ENCODE data around the gene ARPC5L. TPM values are rescaled to one million over a fixed set of nuclear protein-coding genes. Genes with fewer than 3 reads are reported as not detected.

Gene ARPC5L
- total and polyA plus RNA-seq, 2 experiments from 2014 or later, result 35.9 to 87.3 TPM

DNA sequence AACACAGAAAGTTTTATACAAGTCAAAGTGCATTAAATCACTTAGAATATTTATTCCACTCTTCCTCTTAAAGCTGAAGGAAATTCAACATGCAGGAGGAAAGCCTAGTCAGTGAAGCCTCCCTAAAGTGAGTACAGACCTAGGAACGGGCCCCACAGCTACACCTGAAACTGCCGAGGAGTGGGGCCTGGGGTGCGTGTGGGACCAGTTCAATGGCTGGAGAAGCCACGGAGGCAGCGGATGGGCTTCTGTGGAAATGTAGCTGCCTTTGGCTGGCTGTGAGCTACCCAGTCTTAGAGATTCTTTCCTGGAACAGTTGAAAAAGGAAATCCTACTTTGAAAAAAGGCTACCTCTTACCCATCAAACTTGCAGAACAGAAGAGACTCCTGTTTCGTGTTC, 16.6 kb downstream of the ARPC5L start:
- Histone ChIP-seq H3K27me3 (ENCODE audit: insufficient read depth) (no peaks in the 10 kb centered on the region), H3K4me2 (no peak overlapping the region), H3K4me1 (ENCODE audit: insufficient read depth) (peaks cover 31% of the 10 kb centered on the region), H4K20me1 (replicated peaks; ENCODE audit: insufficient read depth) (peaks cover 18% of the 10 kb centered on the region), H3F3A (replicated peaks; ENCODE audit: low read depth) (peaks cover 50% of the 10 kb centered on the region), H3K9me2 (ENCODE audit: insufficient read depth) (no peaks in the 10 kb centered on the region), H3K79me2 (replicated peaks; ENCODE audit: insufficient read depth) (peaks cover 17% of the 10 kb centered on the region), H3K27ac (ENCODE audit: low read depth) (peak overlapping the region; percentile 84), H2AFZ (no peak overlapping the region), H3K4me3 (no peak overlapping the region), H3K36me3 (ENCODE audit: insufficient read depth) (peaks cover 5% of the 10 kb centered on the region; the same call in 1 of the 2 replicates)
- H3K4me3 Mint-ChIP-seq, result no peak overlapping the region
- peaks cover 56% of the 10 kb centered on the region for H3K4me1 Mint-ChIP-seq
- no peaks in the 10 kb centered on the region for H3K9me3 Mint-ChIP-seq
- peaks cover 47% of the 10 kb centered on the region for H3K36me3 Mint-ChIP-seq (ENCODE audit: low read depth)
- 0 out of 2 replicates have a peak overlapping the region, but pooled peaks have one; percentile 26 for H3K27ac Mint-ChIP-seq
- no peak for DNase-seq (ENCODE audit: low spot score)
- peaks cover 8% of the 10 kb centered on the region for H3K27me3 Mint-ChIP-seq (ENCODE audit: insufficient read depth, low read depth, poor library complexity)
- ATAC-seq, result no peak
- no peak for TF ChIP-seq STAT1 (IDR thresholded peaks at IDR 0.05; ENCODE audit: unreplicated experiment)
- TF ChIP-seq ZNF114 (CRISPR knock-in tag; IDR thresholded peaks at IDR 0.05), result no peak
- no peak for TF ChIP-seq CREB1 (CRISPR knock-in tag; IDR thresholded peaks at IDR 0.05; ENCODE audit: low read depth)
- no peak for TF ChIP-seq EZH2phosphoT487 (IDR thresholded peaks at IDR 0.05; ENCODE audit: unreplicated experiment)
- TF ChIP-seq, protein P1, sequence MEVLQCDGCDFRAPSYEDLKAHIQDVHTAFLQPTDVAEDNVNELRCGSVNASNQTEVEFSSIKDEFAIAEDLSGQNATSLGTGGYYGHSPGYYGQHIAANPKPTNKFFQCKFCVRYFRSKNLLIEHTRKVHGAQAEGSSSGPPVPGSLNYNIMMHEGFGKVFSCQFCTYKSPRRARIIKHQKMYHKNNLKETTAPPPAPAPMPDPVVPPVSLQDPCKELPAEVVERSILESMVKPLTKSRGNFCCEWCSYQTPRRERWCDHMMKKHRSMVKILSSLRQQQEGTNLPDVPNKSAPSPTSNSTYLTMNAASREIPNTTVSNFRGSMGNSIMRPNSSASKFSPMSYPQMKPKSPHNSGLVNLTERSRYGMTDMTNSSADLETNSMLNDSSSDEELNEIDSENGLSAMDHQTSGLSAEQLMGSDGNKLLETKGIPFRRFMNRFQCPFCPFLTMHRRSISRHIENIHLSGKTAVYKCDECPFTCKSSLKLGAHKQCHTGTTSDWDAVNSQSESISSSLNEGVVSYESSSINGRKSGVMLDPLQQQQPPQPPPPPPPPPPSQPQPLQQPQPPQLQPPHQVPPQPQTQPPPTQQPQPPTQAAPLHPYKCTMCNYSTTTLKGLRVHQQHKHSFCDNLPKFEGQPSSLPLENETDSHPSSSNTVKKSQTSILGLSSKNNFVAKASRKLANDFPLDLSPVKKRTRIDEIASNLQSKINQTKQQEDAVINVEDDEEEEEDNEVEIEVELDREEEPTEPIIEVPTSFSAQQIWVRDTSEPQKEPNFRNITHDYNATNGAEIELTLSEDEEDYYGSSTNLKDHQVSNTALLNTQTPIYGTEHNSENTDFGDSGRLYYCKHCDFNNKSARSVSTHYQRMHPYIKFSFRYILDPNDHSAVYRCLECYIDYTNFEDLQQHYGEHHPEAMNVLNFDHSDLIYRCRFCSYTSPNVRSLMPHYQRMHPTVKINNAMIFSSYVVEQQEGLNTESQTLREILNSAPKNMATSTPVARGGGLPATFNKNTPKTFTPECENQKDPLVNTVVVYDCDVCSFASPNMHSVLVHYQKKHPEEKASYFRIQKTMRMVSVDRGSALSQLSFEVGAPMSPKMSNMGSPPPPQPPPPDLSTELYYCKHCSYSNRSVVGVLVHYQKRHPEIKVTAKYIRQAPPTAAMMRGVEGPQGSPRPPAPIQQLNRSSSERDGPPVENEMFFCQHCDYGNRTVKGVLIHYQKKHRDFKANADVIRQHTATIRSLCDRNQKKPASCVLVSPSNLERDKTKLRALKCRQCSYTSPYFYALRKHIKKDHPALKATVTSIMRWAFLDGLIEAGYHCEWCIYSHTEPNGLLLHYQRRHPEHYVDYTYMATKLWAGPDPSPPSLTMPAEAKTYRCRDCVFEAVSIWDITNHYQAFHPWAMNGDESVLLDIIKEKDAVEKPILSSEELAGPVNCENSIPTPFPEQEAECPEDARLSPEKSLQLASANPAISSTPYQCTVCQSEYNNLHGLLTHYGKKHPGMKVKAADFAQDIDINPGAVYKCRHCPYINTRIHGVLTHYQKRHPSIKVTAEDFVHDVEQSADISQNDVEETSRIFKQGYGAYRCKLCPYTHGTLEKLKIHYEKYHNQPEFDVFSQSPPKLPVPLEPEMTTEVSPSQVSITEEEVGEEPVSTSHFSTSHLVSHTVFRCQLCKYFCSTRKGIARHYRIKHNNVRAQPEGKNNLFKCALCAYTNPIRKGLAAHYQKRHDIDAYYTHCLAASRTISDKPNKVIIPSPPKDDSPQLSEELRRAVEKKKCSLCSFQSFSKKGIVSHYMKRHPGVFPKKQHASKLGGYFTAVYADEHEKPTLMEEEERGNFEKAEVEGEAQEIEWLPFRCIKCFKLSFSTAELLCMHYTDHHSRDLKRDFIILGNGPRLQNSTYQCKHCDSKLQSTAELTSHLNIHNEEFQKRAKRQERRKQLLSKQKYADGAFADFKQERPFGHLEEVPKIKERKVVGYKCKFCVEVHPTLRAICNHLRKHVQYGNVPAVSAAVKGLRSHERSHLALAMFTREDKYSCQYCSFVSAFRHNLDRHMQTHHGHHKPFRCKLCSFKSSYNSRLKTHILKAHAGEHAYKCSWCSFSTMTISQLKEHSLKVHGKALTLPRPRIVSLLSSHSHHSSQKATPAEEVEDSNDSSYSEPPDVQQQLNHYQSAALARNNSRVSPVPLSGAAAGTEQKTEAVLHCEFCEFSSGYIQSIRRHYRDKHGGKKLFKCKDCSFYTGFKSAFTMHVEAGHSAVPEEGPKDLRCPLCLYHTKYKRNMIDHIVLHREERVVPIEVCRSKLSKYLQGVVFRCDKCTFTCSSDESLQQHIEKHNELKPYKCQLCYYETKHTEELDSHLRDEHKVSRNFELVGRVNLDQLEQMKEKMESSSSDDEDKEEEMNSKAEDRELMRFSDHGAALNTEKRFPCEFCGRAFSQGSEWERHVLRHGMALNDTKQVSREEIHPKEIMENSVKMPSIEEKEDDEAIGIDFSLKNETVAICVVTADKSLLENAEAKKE (CRISPR knock-in tag; IDR thresholded peaks at IDR 0.05), result no peak
- no peak for TF ChIP-seq JUNB (IDR thresholded peaks at IDR 0.05; ENCODE audit: unreplicated experiment)
- TF ChIP-seq, protein P2, sequence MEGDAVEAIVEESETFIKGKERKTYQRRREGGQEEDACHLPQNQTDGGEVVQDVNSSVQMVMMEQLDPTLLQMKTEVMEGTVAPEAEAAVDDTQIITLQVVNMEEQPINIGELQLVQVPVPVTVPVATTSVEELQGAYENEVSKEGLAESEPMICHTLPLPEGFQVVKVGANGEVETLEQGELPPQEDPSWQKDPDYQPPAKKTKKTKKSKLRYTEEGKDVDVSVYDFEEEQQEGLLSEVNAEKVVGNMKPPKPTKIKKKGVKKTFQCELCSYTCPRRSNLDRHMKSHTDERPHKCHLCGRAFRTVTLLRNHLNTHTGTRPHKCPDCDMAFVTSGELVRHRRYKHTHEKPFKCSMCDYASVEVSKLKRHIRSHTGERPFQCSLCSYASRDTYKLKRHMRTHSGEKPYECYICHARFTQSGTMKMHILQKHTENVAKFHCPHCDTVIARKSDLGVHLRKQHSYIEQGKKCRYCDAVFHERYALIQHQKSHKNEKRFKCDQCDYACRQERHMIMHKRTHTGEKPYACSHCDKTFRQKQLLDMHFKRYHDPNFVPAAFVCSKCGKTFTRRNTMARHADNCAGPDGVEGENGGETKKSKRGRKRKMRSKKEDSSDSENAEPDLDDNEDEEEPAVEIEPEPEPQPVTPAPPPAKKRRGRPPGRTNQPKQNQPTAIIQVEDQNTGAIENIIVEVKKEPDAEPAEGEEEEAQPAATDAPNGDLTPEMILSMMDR (conservative IDR thresholded peaks at IDR 0.05; ENCODE audit: low read depth in 2 of 2), result no peak
- TF ChIP-seq ZNF331 (CRISPR knock-in tag; IDR thresholded peaks at IDR 0.05; ENCODE audit: low read depth), result no peak
- no peak for TF ChIP-seq NANOG (IDR thresholded peaks at IDR 0.05; ENCODE audit: borderline replicate concordance)
- TF ChIP-seq, protein P3, sequence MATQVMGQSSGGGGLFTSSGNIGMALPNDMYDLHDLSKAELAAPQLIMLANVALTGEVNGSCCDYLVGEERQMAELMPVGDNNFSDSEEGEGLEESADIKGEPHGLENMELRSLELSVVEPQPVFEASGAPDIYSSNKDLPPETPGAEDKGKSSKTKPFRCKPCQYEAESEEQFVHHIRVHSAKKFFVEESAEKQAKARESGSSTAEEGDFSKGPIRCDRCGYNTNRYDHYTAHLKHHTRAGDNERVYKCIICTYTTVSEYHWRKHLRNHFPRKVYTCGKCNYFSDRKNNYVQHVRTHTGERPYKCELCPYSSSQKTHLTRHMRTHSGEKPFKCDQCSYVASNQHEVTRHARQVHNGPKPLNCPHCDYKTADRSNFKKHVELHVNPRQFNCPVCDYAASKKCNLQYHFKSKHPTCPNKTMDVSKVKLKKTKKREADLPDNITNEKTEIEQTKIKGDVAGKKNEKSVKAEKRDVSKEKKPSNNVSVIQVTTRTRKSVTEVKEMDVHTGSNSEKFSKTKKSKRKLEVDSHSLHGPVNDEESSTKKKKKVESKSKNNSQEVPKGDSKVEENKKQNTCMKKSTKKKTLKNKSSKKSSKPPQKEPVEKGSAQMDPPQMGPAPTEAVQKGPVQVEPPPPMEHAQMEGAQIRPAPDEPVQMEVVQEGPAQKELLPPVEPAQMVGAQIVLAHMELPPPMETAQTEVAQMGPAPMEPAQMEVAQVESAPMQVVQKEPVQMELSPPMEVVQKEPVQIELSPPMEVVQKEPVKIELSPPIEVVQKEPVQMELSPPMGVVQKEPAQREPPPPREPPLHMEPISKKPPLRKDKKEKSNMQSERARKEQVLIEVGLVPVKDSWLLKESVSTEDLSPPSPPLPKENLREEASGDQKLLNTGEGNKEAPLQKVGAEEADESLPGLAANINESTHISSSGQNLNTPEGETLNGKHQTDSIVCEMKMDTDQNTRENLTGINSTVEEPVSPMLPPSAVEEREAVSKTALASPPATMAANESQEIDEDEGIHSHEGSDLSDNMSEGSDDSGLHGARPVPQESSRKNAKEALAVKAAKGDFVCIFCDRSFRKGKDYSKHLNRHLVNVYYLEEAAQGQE (IDR thresholded peaks at IDR 0.05; ENCODE audit: unreplicated experiment), result no peak
- TF ChIP-seq POLR2AphosphoS5 (IDR thresholded peaks at IDR 0.05; ENCODE audit: low read depth), result no peak
- TF ChIP-seq, protein P4, sequence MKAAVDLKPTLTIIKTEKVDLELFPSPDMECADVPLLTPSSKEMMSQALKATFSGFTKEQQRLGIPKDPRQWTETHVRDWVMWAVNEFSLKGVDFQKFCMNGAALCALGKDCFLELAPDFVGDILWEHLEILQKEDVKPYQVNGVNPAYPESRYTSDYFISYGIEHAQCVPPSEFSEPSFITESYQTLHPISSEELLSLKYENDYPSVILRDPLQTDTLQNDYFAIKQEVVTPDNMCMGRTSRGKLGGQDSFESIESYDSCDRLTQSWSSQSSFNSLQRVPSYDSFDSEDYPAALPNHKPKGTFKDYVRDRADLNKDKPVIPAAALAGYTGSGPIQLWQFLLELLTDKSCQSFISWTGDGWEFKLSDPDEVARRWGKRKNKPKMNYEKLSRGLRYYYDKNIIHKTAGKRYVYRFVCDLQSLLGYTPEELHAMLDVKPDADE (IDR thresholded peaks at IDR 0.05), result no peak
- TF ChIP-seq EZH2 (IDR thresholded peaks at IDR 0.05; ENCODE audit: low read depth, unreplicated experiment), result no peak

Measured in GM23338 (cell line).